ENCODE data around the gene DUXA. TPM values are rescaled to one million over a fixed set of nuclear protein-coding genes. Genes with fewer than 3 reads are reported as not detected.
"Not testable (repeated sequence)": the region's sequence is repeated elsewhere in the genome, so short reads cannot be mapped to it uniquely, and the experiment has no call there.

DUXA gene
- total RNA-seq, 1 experiment from 2014 or later, result not detected

- Histone ChIP-seq H3K9me3 (ENCODE audit: low read length) (peaks cover 38% of the 10 kb centered on the region), H4K20me1 (ENCODE audit: low read length) (no peaks in the 10 kb centered on the region), H3K9me2 (replicated peaks; ENCODE audit: low read length) (no peaks in the 10 kb centered on the region), H3K4me3 (ENCODE audit: low read length) (no peak overlapping the region), H3K27ac (ENCODE audit: low read length) (no peak overlapping the region), H3K4me1 (ENCODE audit: insufficient read depth, low read length) (no peaks in the 10 kb centered on the region), H3K9ac (ENCODE audit: low read length) (no peak overlapping the region), H2AFZ (ENCODE audit: low read length) (no peak overlapping the region), H3K79me2 (ENCODE audit: low read length) (no peaks in the 10 kb centered on the region), H3F3A (ENCODE audit: low read length, unreplicated experiment) (no peaks in the 10 kb centered on the region), H3K4me2 (ENCODE audit: low read length) (no peak overlapping the region), H3K36me3 (ENCODE audit: low read depth, low read length) (no peaks in the 10 kb centered on the region), H3K27me3 (ENCODE audit: low read length) (no peaks in the 10 kb centered on the region)
- no peak for TF ChIP-seq CTCF (conservative IDR thresholded peaks at IDR 0.05; ENCODE audit: low read depth, low read length)
- TF ChIP-seq EZH2phosphoT487 (IDR thresholded peaks at IDR 0.05; ENCODE audit: borderline replicate concordance, low read length), result no peak
- no peak for TF ChIP-seq EZH2 (IDR thresholded peaks at IDR 0.05; ENCODE audit: low read length, unreplicated experiment)
- no TSS peak for BruUV-seq (replicated peaks)
- ChIA-PET POLR2A (ENCODE audit: unreplicated experiment) (no interaction called here), CTCF (no interaction called here)
- intact Hi-C loops (cut with micrococcal nuclease), result no loop called here
- ATAC-seq, result no peak
- DNase-seq, result no peak
These were observed 48.4 kb downstream of the DUXA start for GRCh38 chr19:57118848-57119247.

DNA sequence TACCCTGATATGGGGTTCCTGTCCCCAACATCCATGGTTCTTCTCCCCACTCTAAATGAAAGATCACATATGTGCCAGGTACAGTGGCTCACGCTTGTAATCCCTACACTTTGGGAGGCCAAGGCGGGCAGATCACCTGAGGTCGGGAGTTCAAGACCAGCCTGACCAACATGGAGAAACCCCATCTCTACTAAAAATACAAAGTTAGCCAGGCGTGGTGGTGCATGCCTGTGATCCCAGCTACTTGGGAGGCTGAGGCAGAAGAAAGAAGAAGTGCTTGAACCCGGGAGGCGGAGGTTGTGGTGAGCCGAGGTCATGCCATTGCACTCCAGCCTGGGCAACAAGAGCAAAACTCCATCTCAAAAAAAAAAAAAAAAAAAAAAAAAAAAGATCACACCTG, 53.8 kb downstream of the DUXA start:
- H3K4me1 ChIP-seq (ENCODE audit: insufficient read depth, low read length); H3K27ac ChIP-seq (ENCODE audit: low read length); H3K36me3 ChIP-seq (ENCODE audit: low read depth, low read length); H3K27me3 ChIP-seq (ENCODE audit: low read length); H3F3A ChIP-seq (ENCODE audit: low read length, unreplicated experiment); H3K4me3 ChIP-seq (ENCODE audit: low read length); DNase-seq; ATAC-seq; H3K4me2 ChIP-seq (ENCODE audit: low read length); H3K9me2 ChIP-seq (replicated peaks; ENCODE audit: low read length); CTCF ChIA-PET; H2AFZ ChIP-seq (ENCODE audit: low read length); POLR2A ChIA-PET (ENCODE audit: unreplicated experiment); BruUV-seq (replicated peaks); H3K9ac ChIP-seq (ENCODE audit: low read length); H3K79me2 ChIP-seq (ENCODE audit: low read length); intact Hi-C loops (cut with micrococcal nuclease); H4K20me1 ChIP-seq (ENCODE audit: low read length): not testable (repeated sequence)
- peaks cover 69% of the 10 kb centered on the region for H3K9me3 ChIP-seq (ENCODE audit: low read length)

GRCh38 chr19:57111329-57111644, 56.0 kb downstream of the DUXA start:
- CTCF ChIA-PET, result no interaction called here
- 0 out of 2 replicates have a peak, but pooled peaks cover 2% of the 10 kb centered on the region for H3K36me3 ChIP-seq (ENCODE audit: low read depth, low read length)
- no peak overlapping the region for H3K9ac ChIP-seq (ENCODE audit: low read length)
- no peak overlapping the region for H2AFZ ChIP-seq (ENCODE audit: low read length)
- no peaks in the 10 kb centered on the region for H3F3A ChIP-seq (ENCODE audit: low read length, unreplicated experiment)
- intact Hi-C loops (cut with micrococcal nuclease), result no loop called here
- no peaks in the 10 kb centered on the region for H3K4me1 ChIP-seq (ENCODE audit: insufficient read depth, low read length)
- TF ChIP-seq CTCF (conservative IDR thresholded peaks at IDR 0.05; ENCODE audit: low read depth, low read length), result no peak
- no peak for TF ChIP-seq EZH2phosphoT487 (IDR thresholded peaks at IDR 0.05; ENCODE audit: borderline replicate concordance, low read length)
- no peak for TF ChIP-seq EZH2 (IDR thresholded peaks at IDR 0.05; ENCODE audit: low read length, unreplicated experiment)
- peaks cover 59% of the 10 kb centered on the region for H3K9me3 ChIP-seq (ENCODE audit: low read length)
- ATAC-seq (no peak), DNase-seq (no peak)
- H3K27ac ChIP-seq (ENCODE audit: low read length), result no peak overlapping the region
- H3K4me2 ChIP-seq (ENCODE audit: low read length), result no peak overlapping the region
- H3K4me3 ChIP-seq (ENCODE audit: low read length), result no peak overlapping the region
- H3K27me3 ChIP-seq (ENCODE audit: low read length), result no peaks in the 10 kb centered on the region
- H3K79me2 ChIP-seq (ENCODE audit: low read length), result no peaks in the 10 kb centered on the region
- POLR2A ChIA-PET (ENCODE audit: unreplicated experiment), result no interaction called here
- no peaks in the 10 kb centered on the region for H3K9me2 ChIP-seq (replicated peaks; ENCODE audit: low read length)
- no peaks in the 10 kb centered on the region for H4K20me1 ChIP-seq (ENCODE audit: low read length)
- BruUV-seq (replicated peaks), result no TSS peak

Data from PC-3 (cell line).